SK-N-SH (cell line): Measurements from ENCODE around the gene MAPT. TPM values are rescaled to one million over a fixed set of nuclear protein-coding genes. Genes with fewer than 3 reads are reported as not detected.

ENCODE experiments used
- CTCF ChIA-PET: fragments of 300-600, 350-600 bp; formaldehyde crosslinking; extraction: SDS; loops from one replicate; lab custom pipeline; 2021; lab: Yijun Ruan, JAX
- POLR2A ChIA-PET: fragments of 350-600 bp; sonication (Branson Sonifier 250); formaldehyde crosslinking; extraction: SDS; loops from one replicate; lab custom pipeline; 2020; ENCODE audit warnings: antibody characterized with exemption, inconsistent platforms; lab: Yijun Ruan, JAX
- DNase-seq: peaks from one replicate; pipeline ENCODE4 v3.0.0; 2012
- H2AFZ ChIP-seq: fragments of 200-600 bp; sonication (generic); 2 replicates; pipeline ENCODE4 v1.8.1; 2016; ENCODE audit warnings: antibody characterized with exemption, mild to moderate bottlenecking, low read depth
- H3F3A ChIP-seq: fragments of 200-600 bp; sonication (generic); replicated peaks from 2 replicates; pipeline ENCODE3; 2016; ENCODE audit warnings: antibody characterized with exemption, mild to moderate bottlenecking; ENCODE audit not compliant: insufficient read depth
- H3K27ac ChIP-seq, 2 experiments: fragments of 200-500 bp in 1 of 2; fragments of 200-600 bp in 1 of 2; sonication (Bioruptor generic) in 1 of 2; sonication (generic), shearing (Covaris generic) in 1 of 2; 2 replicates each; pipeline versions ENCODE4 v1.5.1 to v1.6.1; 2014 to 2016; ENCODE audit warnings: low read depth in 2 of 2, inconsistent platforms in 1 of 2, low read length in 1 of 2, mild to moderate bottlenecking in 1 of 2, mixed read lengths in 1 of 2
- H3K27me3 ChIP-seq: fragments of 200-600 bp; sonication (generic), shearing (Covaris generic); 2 replicates; pipeline ENCODE4 v1.6.1; 2016; ENCODE audit warnings: mixed run types; ENCODE audit not compliant: insufficient read depth
- H3K36me3 ChIP-seq, 2 experiments: fragments of 200-500 bp in 1 of 2; fragments of 200-600 bp in 1 of 2; sonication (Bioruptor generic) in 1 of 2; sonication (generic) in 1 of 2; replicated peaks in 1 of 2; 2 replicates each; pipeline versions ENCODE3 to v1.5.1; 2014 to 2016; ENCODE audit warnings: low read length in 1 of 2, mild to moderate bottlenecking in 1 of 2; ENCODE audit not compliant: insufficient read depth in 2 of 2, control insufficient read depth in 1 of 2
- H3K4me1 ChIP-seq, 2 experiments: fragments of 200-500 bp in 1 of 2; fragments of 200-600 bp in 1 of 2; sonication (Bioruptor generic) in 1 of 2; sonication (generic), shearing (Covaris generic) in 1 of 2; 2 replicates each; pipeline versions ENCODE4 v1.5.1 to v1.6.1; 2014 to 2016; ENCODE audit warnings: low read depth in 1 of 2, low read length in 1 of 2, mixed run types in 1 of 2; ENCODE audit not compliant: insufficient read depth in 2 of 2, control insufficient read depth in 1 of 2
- H3K4me2 ChIP-seq: fragments of 200-600 bp; sonication (generic), shearing (Covaris generic); 2 replicates; pipeline ENCODE4 v1.6.1; 2017; ENCODE audit warnings: mixed run types
- H3K4me3 ChIP-seq, 2 experiments: fragments of 200-500 bp in 1 of 2; fragments of 200-600 bp in 1 of 2; sonication (Bioruptor generic) in 1 of 2; sonication (generic), shearing (Covaris generic) in 1 of 2; 2 replicates each; pipeline versions ENCODE4 v1.5.1 to v1.8.1; 2014 to 2016; ENCODE audit warnings: low read depth in 2 of 2, inconsistent platforms in 1 of 2, low read length in 1 of 2, mild to moderate bottlenecking in 1 of 2, mixed read lengths in 1 of 2, moderate library complexity in 1 of 2
- H3K79me2 ChIP-seq: fragments of 200-600 bp; sonication (generic); 2 replicates; pipeline ENCODE4 v1.8.1; 2017; ENCODE audit warnings: mild to moderate bottlenecking; ENCODE audit not compliant: insufficient read depth
- H3K9ac ChIP-seq: fragments of 200-600 bp; sonication (generic); 2 replicates; pipeline ENCODE4 v1.6.1; 2017; ENCODE audit warnings: mixed run types
- H3K9me2 ChIP-seq: fragments of 200-600 bp; sonication (generic); 2 replicates; pipeline ENCODE4 v1.6.1; 2017; ENCODE audit warnings: mixed run types
- H3K9me3 ChIP-seq: fragments of 200-600 bp; sonication (generic); 2 replicates; pipeline ENCODE4 v1.6.1; 2017; ENCODE audit warnings: mixed run types, mild to moderate bottlenecking, moderate library complexity
- H4K20me1 ChIP-seq: fragments of 200-600 bp; sonication (generic); 2 replicates; pipeline ENCODE4 v1.6.1; 2017; ENCODE audit warnings: mild to moderate bottlenecking, mixed run types; ENCODE audit not compliant: insufficient read depth
- CTCF ChIP-seq: fragments of 200-600 bp; sonication (generic); IDR thresholded peaks from 2 replicates; pipeline ENCODE4 v1.6.1; 2017; ENCODE audit warnings: antibody characterized with exemption, mild to moderate bottlenecking, moderate library complexity
- EP300 ChIP-seq, 2 experiments: IDR thresholded peaks; 2 replicates each; pipeline versions ENCODE4 v1.4.0 to v1.6.1; 2012; ENCODE audit warnings: borderline replicate concordance in 1 of 2, low read depth in 1 of 2, low read length in 1 of 2
- EZH2phosphoT487 ChIP-seq: fragments of 200-600 bp; sonication (generic); IDR thresholded peaks from 2 replicates; pipeline ENCODE4 v1.6.1; 2017; ENCODE audit warnings: low read depth, mixed run types, mild to moderate bottlenecking, antibody characterized with exemption, moderate library complexity, borderline replicate concordance
- FOSL2 ChIP-seq: IDR thresholded peaks from 2 replicates; pipeline ENCODE4 v1.4.0; 2012; ENCODE audit warnings: low read depth, mild to moderate bottlenecking, moderate library complexity, borderline replicate concordance
- FOXM1 ChIP-seq: IDR thresholded peaks from 2 replicates; pipeline ENCODE4 v1.4.0; 2012; ENCODE audit warnings: low read depth, mild to moderate bottlenecking
- IRF3 ChIP-seq: fragments of 150-350 bp; IDR thresholded peaks from 2 replicates; pipeline ENCODE4 v1.6.1; 2016; ENCODE audit warnings: mild to moderate bottlenecking, low read depth, low read length
- JUND ChIP-seq: IDR thresholded peaks from 2 replicates; pipeline ENCODE4 v1.4.0; 2012
- MXI1 ChIP-seq: IDR thresholded peaks from 2 replicates; pipeline ENCODE4 v1.6.1; 2012; ENCODE audit warnings: mild to moderate bottlenecking, low read depth, low read length, improper control_type of control experiment
- PBX3 ChIP-seq: IDR thresholded peaks from 2 replicates; pipeline ENCODE4; 2012
- RCOR1 ChIP-seq: fragments of 150-350 bp; IDR thresholded peaks from 2 replicates; pipeline ENCODE4 v1.6.1; 2017; ENCODE audit warnings: antibody characterized with exemption, low read length
- REST ChIP-seq: IDR thresholded peaks from 2 replicates; pipeline ENCODE4 v1.6.1; 2012; ENCODE audit warnings: mild to moderate bottlenecking, low read depth, low read length, moderate library complexity
- SIN3A ChIP-seq: IDR thresholded peaks from 2 replicates; pipeline ENCODE4 v1.6.1; 2012; ENCODE audit warnings: low read depth, mild to moderate bottlenecking, low read length, moderate library complexity, borderline replicate concordance
- SMC3 ChIP-seq: IDR thresholded peaks from 2 replicates; pipeline ENCODE4 v1.6.1; 2012; ENCODE audit warnings: low read depth, low read length, improper control_type of control experiment
- TEAD4 ChIP-seq: IDR thresholded peaks from 2 replicates; pipeline ENCODE4 v1.4.0; 2012; ENCODE audit warnings: mild to moderate bottlenecking, borderline replicate concordance; ENCODE audit not compliant: insufficient read depth
- YY1 ChIP-seq: IDR thresholded peaks from 2 replicates; pipeline ENCODE4 v1.4.0; 2012; ENCODE audit warnings: low read depth, mild to moderate bottlenecking
- ZBTB33 ChIP-seq: IDR thresholded peaks from 2 replicates; pipeline ENCODE4 v1.4.0; 2012; ENCODE audit warnings: low read depth, borderline replicate concordance
- WGBS: methylation state at CpG from one replicate; pipeline ENCODE4 v1.1.6; 2017; ENCODE audit warnings: low lambda C conversion rate; 5-methylcytosine and 5-hydroxymethylcytosine counted together
- polyA plus RNA-seq, 3 experiments: library from polyadenylated mRNA; depleted of rRNA; stranded (reverse); fragments of >200 nt; gene quantifications; 2 replicates each; pipeline ENCODE4 v1.2.3, GENCODE V29; 2012

Gene MAPT
- polyA plus RNA-seq, 1 of the 3 experiments (the other 2 are of a cell fraction) = 0.74 TPM

GRCh38 chr17:46002973-46003316 lies 108.6 kb downstream of the MAPT start:
- Histone ChIP-seq H3K79me2 (no peaks in the 10 kb centered on the region), H4K20me1 (no peaks in the 10 kb centered on the region), H3K9me3 (no peaks in the 10 kb centered on the region), H3K27ac (no peak overlapping the region), H3K9me2 (no peaks in the 10 kb centered on the region), H3K4me1 (peaks cover 0 to 9% of the 10 kb centered on the region in 2 experiments; a peak in 1 of 4 replicates), H3F3A (no peaks in the 10 kb centered on the region), H3K4me2 (no peak overlapping the region), H3K27me3 (no peaks in the 10 kb centered on the region), H3K36me3 (no peaks in the 10 kb centered on the region), H3K4me3 (no peak overlapping the region), H3K9ac (no peak overlapping the region), H2AFZ (peak overlapping the region; percentile 4; the same call in 1 of the 2 replicates)
- no peak for TF ChIP-seq FOXM1
- TF ChIP-seq EZH2phosphoT487 = no peak
- no peak for TF ChIP-seq JUND
- no peak for TF ChIP-seq SIN3A
- TF ChIP-seq IRF3 = no peak
- no peak for TF ChIP-seq EP300 (IDR thresholded peaks at IDR 0.05; ENCODE audit: borderline replicate concordance in 1 of 2, low read depth in 1 of 2, low read length in 1 of 2)
- TF ChIP-seq RCOR1 = no peak
- no peak for TF ChIP-seq TEAD4
- no peak for TF ChIP-seq MXI1
- no peak for TF ChIP-seq CTCF
- TF ChIP-seq SMC3 = no peak
- no peak for TF ChIP-seq PBX3
- TF ChIP-seq YY1 = no peak
- no peak for TF ChIP-seq REST
- no peak for TF ChIP-seq FOSL2
- TF ChIP-seq ZBTB33 = no peak
- ChIA-PET POLR2A (no interaction called here), CTCF (interaction anchor here (0.6 to 8.5 kb wide), 35 partner anchors 11 to 940 kb away, joined by 3 to 104 read pairs (median 6); partner anchors contain the start of gene KANSL1)
- WGBS = 75% methylated on average over 7 of the region's 7 CpGs
- no peak for DNase-seq
